ENCODE measurements around the gene PTPRK.

GRCh38 chr6:128124713-128125112 is 395.7 kb downstream of the PTPRK start:
- TF ChIP-seq CTCF (IDR thresholded peaks at IDR 0.05) (no peak), POLR2A (IDR thresholded peaks at IDR 0.05) (no peak)
